KG1 (cell line): Measurements from ENCODE around the gene APBB2.

Experiments used
- DNase-seq: peaks from one replicate; lab custom pipeline; 2025; lab: John Stamatoyannopoulos, UW

Gene APBB2

GRCh38 chr4:41134581-41134980 is 79.8 kb downstream of the APBB2 start:
- no peak for DNase-seq

- DNase-seq = no peak
These were observed 80.8 kb downstream of the APBB2 start for GRCh38 chr4:41133454-41134018.

GRCh38 chr4:41132055-41132683 is 82.2 kb downstream of the APBB2 start:
- DNase-seq = no peak

- no peak for DNase-seq
These were observed 84.4 kb downstream of the APBB2 start for GRCh38 chr4:41129936-41130440.

GRCh38 chr4:41129128-41129754 is 85.1 kb downstream of the APBB2 start:
- DNase-seq = no peak

- no peak for DNase-seq
These were observed 88.6 kb downstream of the APBB2 start for GRCh38 chr4:41125558-41126311.

GRCh38 chr4:41124916-41125548 is 89.3 kb downstream of the APBB2 start:
- DNase-seq = no peak

GRCh38 chr4:41122775-41123174 is 91.6 kb downstream of the APBB2 start:
- no peak for DNase-seq

- no peak for DNase-seq
These were observed 92.0 kb downstream of the APBB2 start for GRCh38 chr4:41122309-41122708.

GRCh38 chr4:41121906-41122305 is 92.4 kb downstream of the APBB2 start:
- DNase-seq = no peak

GRCh38 chr4:41120297-41121217 is 93.8 kb downstream of the APBB2 start:
- no peak for DNase-seq

GRCh38 chr4:41119867-41120295 is 94.5 kb downstream of the APBB2 start:
- DNase-seq = no peak

GRCh38 chr4:41111791-41112190 is 102.6 kb downstream of the APBB2 start:
- DNase-seq = no peak

GRCh38 chr4:41110050-41110449 is 104.3 kb downstream of the APBB2 start:
- no peak for DNase-seq

- DNase-seq = no peak
These were observed 105.9 kb downstream of the APBB2 start for GRCh38 chr4:41108481-41108880.

GRCh38 chr4:41106694-41107419 is 107.5 kb downstream of the APBB2 start:
- no peak for DNase-seq

- DNase-seq = no peak
These were observed 108.3 kb downstream of the APBB2 start for GRCh38 chr4:41106081-41106480.

GRCh38 chr4:41104155-41104554 is 110.2 kb downstream of the APBB2 start:
- DNase-seq = no peak

GRCh38 chr4:41103657-41104056 is 110.7 kb downstream of the APBB2 start:
- DNase-seq = no peak

GRCh38 chr4:41102414-41103092 is 111.8 kb downstream of the APBB2 start:
- DNase-seq = no peak
